IgD-negative memory B cell (primary cell): ENCODE results near the gene EHBP1. TPM values are rescaled to one million over a fixed set of nuclear protein-coding genes. Genes with fewer than 3 reads are reported as not detected.
A peak's percentile ranks its signal among the peaks of the same experiment; 100 is the strongest.

ENCODE experiments used
- H3K27ac Mint-ChIP-seq, 3 donors: one replicate each; pipeline ENCODE4 v1.8.0; 2020 to 2022; ENCODE audit warnings: mild to moderate bottlenecking in 3 of 3, mixed read lengths in 3 of 3, moderate library complexity in 1 of 3
- H3K27me3 Mint-ChIP-seq: one replicate; pipeline ENCODE4 v1.8.0; 2021; ENCODE audit warnings: mixed read lengths
- H3K36me3 Mint-ChIP-seq: one replicate; pipeline ENCODE4 v1.8.0; 2020; ENCODE audit warnings: mild to moderate bottlenecking, mixed read lengths
- H3K4me1 Mint-ChIP-seq, 3 donors: one replicate each; pipeline ENCODE4 v1.8.0; 2020 to 2022; ENCODE audit warnings: mixed read lengths in 3 of 3, mild to moderate bottlenecking in 1 of 3
- H3K4me3 Mint-ChIP-seq, 4 donors: one replicate each; pipeline ENCODE4 v1.8.0; 2020 to 2022; ENCODE audit warnings: mild to moderate bottlenecking in 4 of 4, mixed read lengths in 4 of 4, moderate library complexity in 3 of 4
- H3K9me3 Mint-ChIP-seq, 3 donors: one replicate each; pipeline ENCODE4 v1.8.0; 2020 to 2021; ENCODE audit warnings: mixed read lengths in 3 of 3, mild to moderate bottlenecking in 1 of 3
- polyA plus RNA-seq: library from polyadenylated mRNA; unstranded; fragments of 300-500 nt; fragmentation: Illumina TruSeq; gene quantifications from one replicate; pipeline ENCODE4 v1.2.3, GENCODE V29; 2021

EHBP1 gene
- polyA plus RNA-seq, 1 donor from 2014 or later: 10.2 TPM

DNA sequence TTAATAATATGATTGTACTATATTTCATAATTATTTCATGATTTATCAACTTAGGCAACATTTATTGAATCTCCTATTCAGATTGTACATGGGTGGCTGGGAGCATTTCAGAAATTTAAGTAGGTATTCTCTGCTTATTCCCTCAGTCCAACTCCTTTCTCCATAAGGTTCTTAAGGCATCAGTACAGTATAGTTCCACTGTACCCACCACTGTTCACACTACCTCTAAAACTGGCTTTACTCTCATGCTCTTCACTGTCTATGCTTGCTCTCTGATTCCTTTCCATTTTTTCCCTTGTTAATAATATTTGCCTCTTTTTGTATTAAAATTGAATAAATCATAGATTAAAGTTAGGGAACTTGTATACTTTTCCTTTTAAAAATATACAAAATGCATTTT, 89.8 kb downstream of the EHBP1 start:
- Mint-ChIP-seq H3K36me3 (peaks cover 2% of the 10 kb centered on the region), H3K4me1 (peaks cover 2 to 4% (median 3%) of the 10 kb centered on the region in 3 donors), H3K4me3 (no peak overlapping the region), H3K27ac (no peak overlapping the region), H3K9me3 (no peaks in the 10 kb centered on the region), H3K27me3 (no peaks in the 10 kb centered on the region)

DNA sequence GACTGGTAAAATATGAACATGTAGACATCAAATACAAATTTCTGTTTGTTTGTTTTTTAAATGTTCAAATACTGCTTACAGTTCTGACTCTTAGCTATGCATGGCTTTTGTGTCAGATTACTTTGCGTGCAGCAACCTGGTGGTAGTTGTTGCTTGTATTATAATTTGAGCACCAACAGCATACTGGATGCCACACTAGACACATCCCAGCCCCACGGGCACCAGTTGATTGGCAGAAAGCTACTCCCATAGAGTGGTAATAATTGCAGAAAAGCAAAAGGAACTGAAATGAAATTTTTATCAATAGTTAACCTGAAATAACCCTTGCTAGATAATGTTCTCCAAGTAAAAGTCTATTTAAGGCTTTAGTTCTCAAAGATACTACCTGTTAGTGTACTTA, 91.6 kb downstream of the EHBP1 start:
- no peak overlapping the region for H3K27ac Mint-ChIP-seq
- peaks cover 6 to 11% (median 7%) of the 10 kb centered on the region in 3 donors for H3K4me1 Mint-ChIP-seq
- no peak overlapping the region for H3K4me3 Mint-ChIP-seq
- peaks cover 4% of the 10 kb centered on the region for H3K36me3 Mint-ChIP-seq
- no peaks in the 10 kb centered on the region for H3K9me3 Mint-ChIP-seq
- no peaks in the 10 kb centered on the region for H3K27me3 Mint-ChIP-seq

DNA sequence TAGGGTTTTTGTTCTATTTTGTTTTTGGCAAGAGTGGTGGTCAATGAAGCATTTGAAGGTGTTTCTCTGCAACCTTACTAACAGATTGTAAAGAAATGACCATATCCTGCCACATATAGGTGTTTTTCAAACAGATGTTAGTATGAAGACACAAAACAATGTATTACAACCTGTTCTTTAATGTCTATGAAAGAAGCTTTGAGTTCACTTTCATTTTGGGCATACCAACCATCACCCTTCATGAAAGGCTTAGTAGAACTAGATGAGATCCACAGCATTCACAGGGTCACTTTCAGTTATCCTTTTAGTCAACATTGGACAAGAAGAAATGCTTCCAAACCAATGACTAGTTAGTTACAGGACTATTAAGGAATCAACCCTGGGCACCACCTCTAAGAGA, 95.1 kb downstream of the EHBP1 start:
- Mint-ChIP-seq H3K27ac (no peak overlapping the region), H3K27me3 (no peaks in the 10 kb centered on the region), H3K9me3 (no peaks in the 10 kb centered on the region), H3K4me3 (no peak overlapping the region), H3K36me3 (peaks cover 9% of the 10 kb centered on the region), H3K4me1 (peaks cover 5 to 13% (median 8%) of the 10 kb centered on the region in 3 donors)

DNA sequence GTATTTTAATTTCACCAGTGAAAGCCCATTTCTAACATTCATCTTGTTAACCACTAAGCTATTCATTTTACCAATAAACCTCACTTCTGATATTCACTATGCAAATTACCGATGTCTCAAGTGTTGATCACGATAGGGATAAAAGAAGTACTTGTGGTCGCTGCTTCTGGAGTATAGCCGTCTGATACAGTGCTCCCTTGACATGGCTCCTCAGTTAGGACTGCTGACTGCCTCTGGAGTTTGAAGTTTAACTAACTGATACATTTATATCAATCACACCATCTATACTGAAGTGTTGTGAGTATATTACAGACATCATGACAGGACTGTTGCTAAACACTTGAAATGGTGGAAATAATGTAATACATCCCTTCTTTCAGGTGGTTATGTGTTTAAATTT, 95.6 kb downstream of the EHBP1 start:
- peaks cover 9% of the 10 kb centered on the region for H3K36me3 Mint-ChIP-seq
- no peak overlapping the region for H3K4me3 Mint-ChIP-seq
- H3K27ac Mint-ChIP-seq: no peak overlapping the region
- no peaks in the 10 kb centered on the region for H3K27me3 Mint-ChIP-seq
- peaks cover 5 to 13% (median 8%) of the 10 kb centered on the region in 3 donors for H3K4me1 Mint-ChIP-seq
- no peaks in the 10 kb centered on the region for H3K9me3 Mint-ChIP-seq

DNA sequence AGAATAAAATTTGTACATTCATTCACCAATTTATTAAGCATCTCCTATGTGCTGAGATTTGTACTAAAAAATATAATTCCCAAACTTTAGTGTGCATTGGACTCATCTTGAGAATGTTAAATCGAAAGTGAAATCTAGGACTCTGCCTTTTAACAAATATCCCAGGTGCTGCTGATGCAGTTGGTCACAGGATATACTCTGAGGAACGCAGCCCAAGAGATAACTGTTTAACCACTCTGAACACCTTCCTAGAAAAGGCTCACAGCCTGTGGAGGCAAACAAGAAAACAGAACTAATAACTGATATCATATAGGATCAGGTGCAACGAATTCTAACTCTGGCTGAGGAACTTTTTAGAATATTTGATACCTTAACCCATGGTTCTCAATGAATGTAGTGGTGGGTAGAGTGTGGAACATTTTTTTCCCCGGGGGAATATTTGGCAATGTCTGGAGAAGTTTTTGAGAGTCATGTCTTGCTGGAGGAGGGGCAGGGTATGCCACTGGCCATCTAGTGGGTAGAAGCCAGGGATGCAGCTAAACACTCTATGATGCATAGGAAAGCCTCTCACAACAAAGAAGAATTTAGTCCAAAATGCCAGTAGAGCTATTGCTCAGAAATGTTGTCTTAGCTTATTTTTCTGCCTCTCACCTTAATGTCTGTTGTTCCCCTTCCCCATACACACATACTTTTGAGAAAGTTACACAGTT, 96.5 kb downstream of the EHBP1 start:
- Mint-ChIP-seq H3K36me3 (peaks cover 9% of the 10 kb centered on the region), H3K4me3 (peak overlapping the region in 1 of 4 donors; percentile 9), H3K27ac (peak overlapping the region in 2 of 3 donors; percentile 46 to 71), H3K27me3 (no peaks in the 10 kb centered on the region), H3K4me1 (peaks cover 5 to 13% (median 8%) of the 10 kb centered on the region in 3 donors), H3K9me3 (no peaks in the 10 kb centered on the region)

DNA sequence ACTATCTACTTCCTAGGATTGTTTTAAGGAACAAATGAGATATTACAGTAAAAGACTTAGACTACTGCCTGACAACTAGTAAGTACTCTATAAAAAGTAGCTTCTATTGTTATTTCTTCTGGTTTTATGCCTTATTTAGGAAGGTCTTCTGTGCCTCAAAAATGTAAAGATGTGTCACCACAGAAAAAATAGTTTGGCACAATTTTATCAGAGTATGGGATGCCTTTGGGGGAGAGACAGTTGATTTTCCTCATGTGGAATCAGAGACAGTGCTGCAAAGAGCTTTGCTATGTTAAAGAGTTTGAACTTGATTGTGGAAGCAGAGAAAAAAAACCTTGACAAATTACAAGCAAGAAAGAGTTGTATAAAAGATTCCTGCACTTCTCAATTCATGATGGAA, 98.4 kb downstream of the EHBP1 start:
- H3K4me1 Mint-ChIP-seq: peaks cover 3 to 13% (median 9%) of the 10 kb centered on the region in 3 donors
- peaks cover 16% of the 10 kb centered on the region for H3K36me3 Mint-ChIP-seq
- H3K4me3 Mint-ChIP-seq: no peak overlapping the region
- no peaks in the 10 kb centered on the region for H3K27me3 Mint-ChIP-seq
- H3K27ac Mint-ChIP-seq: no peak overlapping the region
- no peaks in the 10 kb centered on the region for H3K9me3 Mint-ChIP-seq

DNA sequence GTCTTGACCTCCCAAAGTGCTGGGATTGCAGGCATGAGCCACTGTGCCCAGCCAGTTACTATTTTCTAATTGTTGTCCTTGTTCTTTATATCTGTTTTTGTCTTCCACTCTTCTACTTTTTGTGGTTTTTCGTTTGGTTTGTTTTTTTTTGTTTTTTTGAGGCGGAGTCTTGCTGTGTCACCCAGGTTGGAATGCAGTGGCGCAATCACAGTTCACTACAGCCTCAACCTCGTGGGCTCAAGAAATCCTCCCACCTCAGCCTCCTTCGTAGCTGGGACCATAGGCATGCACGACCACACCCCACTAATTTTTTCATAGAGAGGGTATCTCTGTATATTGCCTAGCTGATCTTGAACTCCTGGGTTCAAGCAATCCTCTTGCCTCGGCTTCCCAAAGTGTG, 100.7 kb downstream of the EHBP1 start:
- H3K4me3 Mint-ChIP-seq: no peak overlapping the region

DNA sequence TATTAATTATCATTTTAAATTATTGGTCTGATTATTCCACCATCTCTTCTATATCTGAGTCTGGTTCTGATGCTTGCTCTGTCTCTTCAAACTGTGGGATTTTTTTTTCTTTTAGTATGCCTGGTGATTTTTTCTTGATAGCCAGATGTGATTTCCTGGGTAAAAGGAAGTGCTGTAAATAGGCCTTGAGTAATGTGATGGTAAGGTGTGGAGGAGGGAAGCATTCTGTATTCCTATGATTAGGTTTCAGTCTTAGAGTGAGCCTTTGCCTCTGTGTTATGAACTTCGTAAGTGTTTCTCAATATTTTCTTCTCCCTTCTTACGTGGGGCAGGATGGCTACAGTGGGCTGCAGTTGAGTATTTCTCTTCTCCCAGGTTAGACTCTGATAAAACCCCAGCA, 103.0 kb downstream of the EHBP1 start:
- no peak overlapping the region for H3K4me3 Mint-ChIP-seq
- H3K36me3 Mint-ChIP-seq: peaks cover 24% of the 10 kb centered on the region
- no peak overlapping the region for H3K27ac Mint-ChIP-seq
- peaks cover 0 to 8% (median 1%) of the 10 kb centered on the region in 3 donors for H3K4me1 Mint-ChIP-seq
- H3K27me3 Mint-ChIP-seq: no peaks in the 10 kb centered on the region
- H3K9me3 Mint-ChIP-seq: no peaks in the 10 kb centered on the region

More for the DNA sequence above, 100.7 kb downstream of the EHBP1 start:
- Mint-ChIP-seq H3K27me3 (no peaks in the 10 kb centered on the region), H3K9me3 (no peaks in the 10 kb centered on the region), H3K36me3 (peaks cover 16% of the 10 kb centered on the region), H3K4me1 (peaks cover 3 to 7% (median 6%) of the 10 kb centered on the region in 3 donors), H3K27ac (peak overlapping the region in 1 of 3 donors; percentile 46)

DNA sequence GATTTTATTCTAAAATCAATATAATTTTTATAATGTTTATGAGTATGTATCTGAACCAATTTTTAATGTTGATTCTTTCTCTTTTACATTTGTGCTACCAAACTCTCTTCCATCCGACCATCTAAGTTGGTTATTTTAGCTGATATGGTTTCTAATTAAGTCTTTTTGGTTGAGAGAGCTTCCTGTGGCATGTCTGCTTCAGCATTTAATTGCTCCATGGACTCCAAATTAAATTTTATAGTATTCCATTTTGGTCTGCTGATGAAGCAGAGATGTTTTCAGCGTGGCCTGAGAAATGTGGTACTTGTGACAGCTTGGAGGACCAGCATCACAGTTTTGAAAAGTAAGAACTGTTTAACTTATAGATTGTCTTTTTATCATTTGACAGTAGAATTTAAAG, 105.6 kb downstream of the EHBP1 start:
- Mint-ChIP-seq H3K27me3 (no peaks in the 10 kb centered on the region), H3K9me3 (no peaks in the 10 kb centered on the region), H3K4me1 (peaks cover 0 to 8% (median 1%) of the 10 kb centered on the region in 3 donors), H3K4me3 (no peak overlapping the region), H3K36me3 (peaks cover 19% of the 10 kb centered on the region), H3K27ac (no peak overlapping the region)

DNA sequence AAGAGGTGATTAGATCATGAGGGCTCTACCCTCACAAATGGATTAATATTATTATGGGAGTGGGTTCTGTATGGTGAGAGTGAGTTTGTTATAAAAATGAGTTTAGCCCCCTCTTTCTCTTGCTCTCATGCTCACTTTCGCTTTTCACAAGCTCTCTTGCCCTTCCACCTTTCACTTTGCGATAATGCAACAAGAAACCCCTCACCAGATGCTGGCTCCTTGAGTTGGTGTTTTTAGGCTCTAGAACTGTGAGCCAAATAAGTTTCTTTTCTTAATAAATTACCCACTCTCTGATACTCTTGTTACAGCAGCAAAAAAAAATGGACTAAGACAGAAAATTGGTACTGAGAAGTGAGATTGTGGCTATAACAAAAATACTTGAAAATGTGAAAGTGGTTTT, 106.5 kb downstream of the EHBP1 start:
- Mint-ChIP-seq H3K4me1 (peaks cover under 1 to 11% (median 1%) of the 10 kb centered on the region in 3 donors), H3K27me3 (no peaks in the 10 kb centered on the region), H3K36me3 (peaks cover 19% of the 10 kb centered on the region), H3K9me3 (no peaks in the 10 kb centered on the region), H3K4me3 (peak overlapping the region in 1 of 4 donors; percentile 55), H3K27ac (peak overlapping the region in 1 of 3 donors; percentile 78)

DNA sequence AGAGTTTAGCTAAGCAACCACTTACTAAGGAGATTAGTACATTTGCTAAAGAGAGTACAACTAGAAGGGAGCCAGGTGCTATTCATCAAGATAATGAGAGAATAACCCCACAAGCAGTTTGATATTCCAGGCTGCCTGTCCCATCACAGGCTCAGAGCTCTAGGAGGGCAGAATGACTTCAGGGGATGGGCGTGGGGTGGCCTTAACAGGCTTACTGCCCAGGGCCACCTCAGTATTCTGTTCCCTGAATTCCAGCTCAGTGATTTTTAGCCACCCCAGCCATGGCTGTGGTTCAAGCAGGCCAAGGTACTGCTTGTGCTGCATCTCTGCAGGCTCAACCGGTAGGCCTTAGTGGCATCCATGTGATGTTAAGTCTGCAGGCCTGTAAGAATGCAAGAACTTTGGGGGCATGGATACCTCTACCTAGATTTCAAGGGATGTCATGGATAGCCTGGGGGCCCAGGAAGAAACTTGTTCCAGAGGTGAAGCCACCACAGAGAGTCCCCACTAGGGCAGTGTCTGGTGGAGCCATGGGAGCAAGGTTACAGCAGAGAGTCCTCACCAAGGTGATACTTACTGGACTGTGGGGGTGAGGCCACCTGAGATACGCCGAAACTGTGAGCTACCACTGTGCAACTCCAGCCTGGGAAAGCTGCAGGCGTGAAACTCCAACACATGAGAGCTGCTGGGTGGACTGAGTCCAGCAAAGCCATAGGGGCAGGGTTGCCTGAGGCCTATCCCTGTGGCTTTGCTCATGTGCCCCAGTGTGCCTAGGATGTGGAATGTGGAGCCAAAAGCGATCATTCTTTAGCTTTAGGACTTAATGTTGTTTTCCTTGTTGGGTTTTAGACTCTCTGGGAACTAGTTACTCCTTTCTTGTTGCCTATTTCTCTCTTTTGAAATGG, 107.7 kb downstream of the EHBP1 start:
- Mint-ChIP-seq H3K27me3 (no peaks in the 10 kb centered on the region), H3K9me3 (no peaks in the 10 kb centered on the region), H3K4me3 (no peak overlapping the region), H3K27ac (no peak overlapping the region), H3K4me1 (peaks cover under 1 to 15% (median 1%) of the 10 kb centered on the region in 3 donors), H3K36me3 (peaks cover 13% of the 10 kb centered on the region)

DNA sequence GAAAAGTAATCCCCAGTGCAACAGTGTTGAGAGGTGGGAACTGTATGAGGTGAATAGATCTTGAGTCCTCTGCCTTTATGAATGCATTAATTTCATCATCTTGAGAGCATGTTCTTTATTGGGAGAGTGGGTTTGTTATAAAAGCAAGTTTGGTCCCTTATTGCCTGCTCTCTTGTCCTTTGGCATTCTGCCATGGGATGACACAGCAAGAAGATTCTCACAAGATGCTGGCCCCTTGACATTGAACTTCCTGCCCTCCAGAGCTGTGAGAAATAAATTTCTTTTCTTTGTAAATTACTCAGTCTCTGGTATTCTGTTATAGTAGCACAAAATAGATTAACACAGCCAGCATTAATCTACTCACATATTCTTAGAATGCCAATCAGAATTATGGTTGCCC, 108.6 kb downstream of the EHBP1 start:
- no peak overlapping the region for H3K27ac Mint-ChIP-seq
- peaks cover 12% of the 10 kb centered on the region for H3K36me3 Mint-ChIP-seq

DNA sequence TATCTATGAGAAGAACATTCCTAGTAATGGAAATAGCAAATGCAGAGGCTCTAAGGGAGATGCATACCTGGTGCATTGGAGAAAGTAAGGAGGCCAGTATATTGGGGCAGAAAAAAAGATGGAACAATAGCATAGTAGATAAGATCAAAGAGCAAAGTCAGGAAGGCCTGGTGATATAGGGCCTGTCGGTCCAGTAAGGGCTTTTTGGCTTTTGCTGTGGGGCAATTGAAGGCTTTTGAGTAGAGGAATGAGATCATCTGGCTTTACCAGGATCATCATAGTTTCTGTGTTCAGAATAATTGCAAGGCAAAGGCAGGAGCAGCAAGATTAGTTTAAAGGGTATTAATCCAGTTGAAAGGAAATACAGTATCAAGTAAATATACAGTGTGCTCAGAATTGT, 111.8 kb downstream of the EHBP1 start:
- H3K27ac Mint-ChIP-seq: no peak overlapping the region

More for the DNA sequence above, 108.6 kb downstream of the EHBP1 start:
- Mint-ChIP-seq H3K4me3 (no peak overlapping the region), H3K27me3 (no peaks in the 10 kb centered on the region), H3K9me3 (no peaks in the 10 kb centered on the region), H3K4me1 (peaks cover 0 to 15% (median 1%) of the 10 kb centered on the region in 3 donors)

DNA sequence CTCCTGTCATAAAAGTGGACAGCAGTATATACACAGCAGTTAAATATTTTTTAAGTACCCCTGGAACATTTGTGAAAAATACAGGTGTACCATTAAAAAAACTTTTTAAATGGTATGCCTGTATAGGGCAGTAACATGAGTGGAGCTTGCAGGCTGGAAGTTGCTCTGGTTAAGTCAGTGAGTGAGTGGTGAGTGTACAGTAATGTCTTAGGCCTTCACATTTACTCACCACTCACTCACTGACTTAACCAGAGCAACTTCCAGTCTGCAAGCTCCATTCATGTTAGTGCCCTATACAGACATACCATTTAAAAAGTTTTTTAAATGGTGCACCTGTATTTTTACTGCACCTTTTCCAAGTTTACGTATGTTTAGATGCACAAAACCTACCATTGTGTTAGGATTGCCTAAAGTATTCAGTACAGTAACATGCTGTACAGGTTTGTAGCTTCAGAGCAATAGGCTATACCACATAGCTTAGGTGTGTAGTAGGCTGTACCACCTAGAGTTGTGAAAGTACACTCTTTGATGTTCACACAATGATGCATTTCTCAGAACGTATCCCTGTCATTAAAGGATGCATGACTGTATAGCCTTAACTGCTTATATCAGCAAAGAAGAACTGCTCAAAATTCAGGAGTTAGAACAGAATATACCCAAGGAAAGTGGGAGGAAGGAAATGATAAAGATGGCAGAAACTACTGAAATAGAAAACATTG, 112.6 kb downstream of the EHBP1 start:
- H3K27me3 Mint-ChIP-seq: no peaks in the 10 kb centered on the region
- peaks cover 0 to 6% (median 1%) of the 10 kb centered on the region in 3 donors for H3K4me1 Mint-ChIP-seq
- no peak overlapping the region for H3K27ac Mint-ChIP-seq
- no peaks in the 10 kb centered on the region for H3K9me3 Mint-ChIP-seq
- peaks cover 4% of the 10 kb centered on the region for H3K36me3 Mint-ChIP-seq
- H3K4me3 Mint-ChIP-seq: no peak overlapping the region

More for the DNA sequence above, 111.8 kb downstream of the EHBP1 start:
- H3K4me1 Mint-ChIP-seq: peaks cover 0 to 8% (median 1%) of the 10 kb centered on the region in 3 donors
- H3K27me3 Mint-ChIP-seq: no peaks in the 10 kb centered on the region
- no peaks in the 10 kb centered on the region for H3K9me3 Mint-ChIP-seq
- H3K4me3 Mint-ChIP-seq: no peak overlapping the region
- H3K36me3 Mint-ChIP-seq: peaks cover 7% of the 10 kb centered on the region

DNA sequence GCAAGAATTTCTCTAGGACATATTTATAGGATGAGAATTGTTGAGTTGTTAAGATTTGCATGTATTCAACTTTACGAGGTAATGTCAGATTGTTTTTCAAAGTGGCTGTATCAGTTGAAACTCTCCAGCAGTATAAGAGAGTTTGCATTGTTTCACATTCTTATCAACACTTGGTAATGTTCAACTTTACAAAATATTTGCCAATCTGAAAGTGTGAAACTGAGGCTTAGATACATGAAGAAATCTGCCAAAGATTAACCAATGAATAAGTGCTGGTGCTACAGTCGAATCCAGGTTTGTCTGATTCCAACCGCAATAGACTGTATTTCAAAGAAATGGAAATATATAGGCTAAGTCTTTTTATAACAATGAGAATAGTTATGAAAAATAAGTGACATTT, 117.0 kb downstream of the EHBP1 start:
- H3K36me3 Mint-ChIP-seq: peaks cover 21% of the 10 kb centered on the region
- H3K27ac Mint-ChIP-seq: no peak overlapping the region
- H3K4me3 Mint-ChIP-seq: no peak overlapping the region
- H3K27me3 Mint-ChIP-seq: no peaks in the 10 kb centered on the region
- no peaks in the 10 kb centered on the region for H3K4me1 Mint-ChIP-seq
- peaks cover 0 to 3% (median 0%) of the 10 kb centered on the region in 3 donors for H3K9me3 Mint-ChIP-seq
